Measurements from ENCODE around the gene SOBP. TPM values are rescaled to one million over a fixed set of nuclear protein-coding genes. Genes with fewer than 3 reads are reported as not detected.
"Not testable (repeated sequence)": the region's sequence is repeated elsewhere in the genome, so short reads cannot be mapped to it uniquely, and the experiment has no call there.

SOBP gene
- total RNA-seq, 1 donor from 2014 or later: 5.4 TPM

- intact Hi-C loops (cut with DNase I): no loop called here
- DNase-seq (ENCODE audit: low spot score in 2 of 2): no peak
- no peak overlapping the region for H3K4me3 ChIP-seq
These were observed 60.4 kb downstream of the SOBP start for GRCh38 chr6:107550241-107550840.

GRCh38 chr6:107550906-107551305 is 61.0 kb downstream of the SOBP start:
- H3K36me3 ChIP-seq: peaks cover 0 to 5% of the 10 kb centered on the region in 2 donors

More at GRCh38 chr6:107550241-107550840, 60.4 kb downstream of the SOBP start:
- no peak for TF ChIP-seq CTCF (IDR thresholded peaks at IDR 0.05)
- no peak overlapping the region for H3K27ac ChIP-seq
- H3K36me3 ChIP-seq: peaks cover 0 to 5% of the 10 kb centered on the region in 2 donors
- H3K9me3 ChIP-seq: no peaks in the 10 kb centered on the region
- H3K4me1 ChIP-seq: no peaks in the 10 kb centered on the region
- H3K27me3 ChIP-seq: no peaks in the 10 kb centered on the region

GRCh38 chr6:107553121-107553520 is 63.2 kb downstream of the SOBP start:
- H3K4me1 ChIP-seq; intact Hi-C loops (cut with DNase I): not testable (repeated sequence)

More at GRCh38 chr6:107550906-107551305, 61.0 kb downstream of the SOBP start:
- DNase-seq (ENCODE audit: low spot score in 2 of 2): no peak
- TF ChIP-seq CTCF (IDR thresholded peaks at IDR 0.05): no peak
- Histone ChIP-seq H3K27ac (no peak overlapping the region), H3K27me3 (no peaks in the 10 kb centered on the region), H3K4me3 (no peak overlapping the region), H3K9me3 (no peaks in the 10 kb centered on the region), H3K4me1 (no peaks in the 10 kb centered on the region)
- intact Hi-C loops (cut with DNase I): no loop called here

GRCh38 chr6:107554326-107554725 is 64.4 kb downstream of the SOBP start:
- Histone ChIP-seq H3K27ac (no peak overlapping the region), H3K36me3 (peaks cover 0 to 5% of the 10 kb centered on the region in 2 donors), H3K27me3 (no peaks in the 10 kb centered on the region), H3K4me3 (no peak overlapping the region), H3K4me1 (no peaks in the 10 kb centered on the region), H3K9me3 (no peaks in the 10 kb centered on the region)
- intact Hi-C loops (cut with DNase I): no loop called here
- no peak for TF ChIP-seq CTCF (IDR thresholded peaks at IDR 0.05)
- DNase-seq (ENCODE audit: low spot score in 2 of 2): no peak

More at GRCh38 chr6:107553121-107553520, 63.2 kb downstream of the SOBP start:
- not testable (repeated sequence) for H3K4me3 ChIP-seq; H3K27ac ChIP-seq; H3K9me3 ChIP-seq; H3K36me3 ChIP-seq; H3K27me3 ChIP-seq; DNase-seq (ENCODE audit: low spot score in 2 of 2)

- DNase-seq (ENCODE audit: low spot score in 2 of 2): no peak
- intact Hi-C loops (cut with DNase I): no loop called here
These were observed 65.0 kb downstream of the SOBP start for GRCh38 chr6:107554918-107555317.

More at GRCh38 chr6:107554918-107555317, 65.0 kb downstream of the SOBP start:
- TF ChIP-seq CTCF (IDR thresholded peaks at IDR 0.05): no peak
- Histone ChIP-seq H3K27me3 (no peaks in the 10 kb centered on the region), H3K9me3 (no peaks in the 10 kb centered on the region), H3K27ac (no peak overlapping the region), H3K4me1 (no peaks in the 10 kb centered on the region), H3K36me3 (peaks cover 0 to 4% of the 10 kb centered on the region in 2 donors), H3K4me3 (no peak overlapping the region)

Data from ascending aorta (tissue), 2 donors.